Gastroesophageal sphincter (tissue), 3 donors: ENCODE data around the gene ANXA11.

Source experiments
- POLR2AphosphoS5 ChIP-seq: sonication (generic); formaldehyde crosslinking; IDR thresholded peaks from one replicate; pipeline ENCODE4 v1.6.1; 2017; ENCODE audit warnings: antibody characterized with exemption
- TF ChIP-seq, protein P1 (sequence below), 4 experiments: fragments of 200-600 bp in 2 of 4; fragments of 450-650 bp in 2 of 4; sonication (generic) in 1 of 4; IDR thresholded peaks; one replicate each; pipeline ENCODE4 v1.5.1; 2017 to 2019; ENCODE audit warnings: antibody characterized with exemption in 4 of 4, mild to moderate bottlenecking in 2 of 4, moderate library complexity in 2 of 4

DNA sequence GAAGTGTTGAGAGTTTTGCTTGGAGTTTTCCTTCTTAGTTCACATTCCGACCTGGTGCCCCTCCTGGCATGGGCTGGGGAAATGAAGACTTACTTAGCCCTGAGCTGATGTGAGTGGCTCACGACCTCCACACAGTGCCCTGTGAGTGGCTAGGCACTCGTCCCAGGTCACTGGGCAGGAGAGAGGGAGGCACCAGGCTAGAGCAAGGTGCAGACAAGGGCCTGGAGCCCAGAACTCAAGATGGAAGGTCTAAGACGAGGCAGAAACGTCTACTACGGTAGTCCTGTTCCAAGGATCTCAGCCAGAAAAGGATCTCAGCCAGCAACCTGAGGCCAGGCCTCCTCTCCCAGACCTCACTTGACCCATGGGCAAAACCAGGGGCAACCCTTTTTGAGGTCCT is 22.4 kb downstream of the ANXA11 start:
- TF ChIP-seq, protein P1, sequence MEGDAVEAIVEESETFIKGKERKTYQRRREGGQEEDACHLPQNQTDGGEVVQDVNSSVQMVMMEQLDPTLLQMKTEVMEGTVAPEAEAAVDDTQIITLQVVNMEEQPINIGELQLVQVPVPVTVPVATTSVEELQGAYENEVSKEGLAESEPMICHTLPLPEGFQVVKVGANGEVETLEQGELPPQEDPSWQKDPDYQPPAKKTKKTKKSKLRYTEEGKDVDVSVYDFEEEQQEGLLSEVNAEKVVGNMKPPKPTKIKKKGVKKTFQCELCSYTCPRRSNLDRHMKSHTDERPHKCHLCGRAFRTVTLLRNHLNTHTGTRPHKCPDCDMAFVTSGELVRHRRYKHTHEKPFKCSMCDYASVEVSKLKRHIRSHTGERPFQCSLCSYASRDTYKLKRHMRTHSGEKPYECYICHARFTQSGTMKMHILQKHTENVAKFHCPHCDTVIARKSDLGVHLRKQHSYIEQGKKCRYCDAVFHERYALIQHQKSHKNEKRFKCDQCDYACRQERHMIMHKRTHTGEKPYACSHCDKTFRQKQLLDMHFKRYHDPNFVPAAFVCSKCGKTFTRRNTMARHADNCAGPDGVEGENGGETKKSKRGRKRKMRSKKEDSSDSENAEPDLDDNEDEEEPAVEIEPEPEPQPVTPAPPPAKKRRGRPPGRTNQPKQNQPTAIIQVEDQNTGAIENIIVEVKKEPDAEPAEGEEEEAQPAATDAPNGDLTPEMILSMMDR (IDR thresholded peaks at IDR 0.05) = no peak
- TF ChIP-seq POLR2AphosphoS5 = no peak
